T-helper 2 cell (primary cell): Measurements from ENCODE around the gene ARHGEF18.
A peak's percentile ranks its signal among the peaks of the same experiment; 100 is the strongest.
"Not testable (repeated sequence)": the region's sequence is repeated elsewhere in the genome, so short reads cannot be mapped to it uniquely, and the experiment has no call there.

Source experiments
- DNase-seq, 5 experiments: peaks; one replicate each; pipeline versions ENCODE4 v3.0.0 to v3.0.0-alpha.2; 2012 to 2022
- total RNA-seq, 2 donors: gene quantifications; one replicate each; lab custom pipeline; 2026; lab: John Stamatoyannopoulos, UW

The ARHGEF18 gene
- 463 to 626 reads per million in 2 donors for total RNA-seq

DNA sequence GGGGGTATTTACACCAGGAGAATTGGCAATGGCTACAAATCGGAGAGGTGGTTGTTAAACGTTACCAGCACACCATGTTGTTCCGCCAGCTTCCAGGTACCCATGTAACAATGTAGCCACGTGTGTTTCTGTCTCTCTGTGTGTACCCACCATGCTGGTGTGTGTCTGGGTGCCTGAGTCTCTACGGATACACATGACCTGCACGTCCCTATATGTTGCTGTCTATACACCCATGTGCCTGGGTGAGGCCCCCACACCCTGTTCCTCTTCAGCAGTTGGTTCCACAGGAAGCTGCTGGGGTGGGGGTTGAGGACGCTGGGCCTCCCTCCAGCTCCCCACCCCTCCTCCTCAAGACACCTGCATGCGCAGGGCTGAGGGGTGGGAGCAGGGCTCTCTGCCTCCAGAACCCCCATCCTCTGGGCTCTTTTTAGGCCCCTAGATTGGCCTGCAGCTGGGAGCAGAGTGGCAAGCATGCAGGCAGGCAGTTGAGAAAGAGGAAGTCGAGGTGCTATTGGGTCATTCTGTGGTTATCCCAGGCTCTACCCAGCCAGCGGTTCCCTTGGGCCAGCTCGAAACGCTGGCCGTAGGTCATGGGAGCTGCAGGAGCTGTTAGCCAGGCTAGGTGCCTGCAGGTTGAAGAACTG lies at the start of gene ARHGEF18:
TSS of gene ARHGEF18 (plus strand) at position 351 of the 644 bp plus-strand sequence. CDS start 13,954 bp downstream, outside the sequence.
- DNase-seq: peak in 3 of 5 experiments; percentile 40 to 86 (median 52)

GRCh38 chr19:7301525-7301924 lies 47.2 kb upstream of the ARHGEF18 start:
- DNase-seq: no peak

DNA sequence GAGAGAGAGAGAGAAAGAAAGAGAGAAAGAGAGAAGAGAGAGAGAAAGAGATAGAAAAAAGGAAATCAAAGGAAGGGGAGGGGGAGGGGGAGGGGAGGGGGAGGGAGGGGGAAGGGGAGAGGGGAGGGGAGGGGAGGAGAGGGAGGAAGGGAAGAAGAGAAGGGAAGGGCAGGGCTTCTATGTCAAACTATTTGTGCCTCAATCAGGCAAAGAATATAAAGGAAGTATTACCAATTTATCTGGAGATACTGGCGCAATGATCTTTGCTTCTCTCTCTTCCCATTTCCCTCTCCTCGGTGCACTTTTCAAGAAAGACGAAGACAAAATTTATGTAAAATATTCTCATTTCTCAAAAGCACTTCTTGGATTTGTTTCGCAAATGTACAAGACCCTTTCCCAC lies 45.3 kb upstream of the ARHGEF18 start:
- no peak for DNase-seq

DNA sequence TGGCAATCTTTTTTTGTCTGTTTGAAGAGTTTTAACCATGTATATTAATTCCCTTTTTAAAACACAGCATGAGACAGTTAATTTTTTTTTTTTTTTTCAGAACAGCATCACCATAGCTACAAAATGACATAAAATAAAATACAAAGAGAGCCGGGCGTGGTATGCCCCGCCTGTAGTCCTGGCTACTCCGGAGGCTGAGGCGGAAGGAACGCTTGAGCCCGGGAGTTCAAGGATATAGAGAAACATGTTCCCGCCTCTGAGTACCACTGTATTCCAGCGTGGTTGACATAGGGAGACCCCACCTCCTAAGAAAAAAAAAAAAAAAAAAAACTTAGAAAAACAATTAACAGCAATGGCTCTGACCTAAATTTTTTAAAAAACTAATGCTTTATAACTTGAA lies 44.5 kb upstream of the ARHGEF18 start:
- DNase-seq: no peak

- DNase-seq: no peak
Observed at GRCh38 chr19:7307590-7308218, 41.0 kb upstream of the ARHGEF18 start.

DNA sequence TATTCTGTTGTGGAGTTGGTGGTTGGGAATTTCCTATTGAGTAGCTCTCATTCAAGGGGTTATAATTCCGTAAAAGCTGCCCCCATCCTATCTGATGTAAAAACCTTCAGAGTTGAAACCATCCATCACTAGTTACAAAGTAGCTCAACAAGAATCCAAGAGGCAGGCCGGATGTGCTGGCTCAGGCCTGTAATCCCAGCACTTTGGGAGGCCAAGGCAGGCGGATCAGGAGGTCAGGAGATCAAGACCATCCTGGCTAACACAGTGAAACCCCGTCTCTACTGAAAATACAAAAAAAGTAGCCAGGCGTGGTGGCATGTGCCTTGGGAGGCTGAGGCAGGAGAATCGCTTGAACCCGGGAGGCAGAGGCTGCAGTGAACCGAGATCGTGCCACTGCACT lies 40.4 kb upstream of the ARHGEF18 start:
- not testable (repeated sequence) for DNase-seq

DNA sequence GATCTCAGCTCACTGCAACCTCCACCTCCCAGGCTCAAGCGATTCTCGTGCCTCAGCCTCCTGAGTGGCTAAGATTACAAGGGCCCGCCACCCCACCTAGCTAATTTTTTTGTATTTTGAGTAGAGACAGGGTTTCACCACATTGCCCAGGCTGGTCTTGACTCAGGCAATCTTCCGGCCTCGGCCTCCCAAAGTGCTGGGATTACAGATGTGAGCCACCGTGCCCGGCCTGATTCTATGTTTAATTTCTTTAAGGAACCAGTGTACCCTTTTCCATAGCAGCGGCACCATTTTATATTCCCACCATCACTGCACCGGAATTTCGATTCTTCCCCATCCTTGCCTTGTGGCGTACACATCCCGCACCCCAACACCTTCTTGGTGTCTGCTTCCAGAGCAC lies 36.8 kb upstream of the ARHGEF18 start:
- no peak for DNase-seq

DNA sequence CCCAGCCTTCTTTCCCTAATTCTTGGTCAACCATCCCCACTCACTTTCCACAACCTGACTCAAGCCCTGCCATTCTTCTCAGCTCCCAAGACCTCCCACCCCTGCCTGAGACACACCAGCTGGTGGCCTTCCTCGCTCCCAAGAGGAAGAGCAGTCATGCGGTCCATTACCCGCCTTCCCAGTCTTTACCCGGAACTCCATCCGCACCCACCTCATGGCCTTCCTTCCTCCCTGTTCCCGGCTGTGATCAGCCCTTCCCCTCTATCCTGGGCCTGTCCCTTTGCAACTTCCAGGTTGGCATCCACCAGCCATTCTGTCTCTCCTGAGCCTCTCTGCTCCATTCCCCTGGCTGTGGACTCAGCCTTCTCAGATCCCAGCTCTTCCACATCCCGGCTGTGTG lies 35.9 kb upstream of the ARHGEF18 start:
- no peak for DNase-seq

DNA sequence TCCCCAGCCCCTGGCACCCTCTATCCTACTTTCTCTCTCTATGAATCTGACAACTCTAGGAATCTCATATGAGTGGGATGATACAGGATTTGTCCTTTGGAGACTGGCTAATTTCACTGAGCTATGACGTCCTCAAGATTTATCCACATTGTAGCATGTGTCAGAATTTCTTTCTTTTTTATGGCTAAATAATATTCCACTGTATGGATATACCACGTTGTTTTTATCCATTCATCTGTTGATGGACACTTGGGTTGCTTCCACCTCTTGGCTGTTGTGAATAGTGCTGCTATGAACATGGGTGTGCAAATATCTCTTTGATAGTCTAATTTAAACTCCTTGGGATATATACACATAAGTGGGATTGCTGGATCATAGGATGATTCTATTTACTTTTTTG lies 30.6 kb upstream of the ARHGEF18 start:
- DNase-seq: no peak

DNA sequence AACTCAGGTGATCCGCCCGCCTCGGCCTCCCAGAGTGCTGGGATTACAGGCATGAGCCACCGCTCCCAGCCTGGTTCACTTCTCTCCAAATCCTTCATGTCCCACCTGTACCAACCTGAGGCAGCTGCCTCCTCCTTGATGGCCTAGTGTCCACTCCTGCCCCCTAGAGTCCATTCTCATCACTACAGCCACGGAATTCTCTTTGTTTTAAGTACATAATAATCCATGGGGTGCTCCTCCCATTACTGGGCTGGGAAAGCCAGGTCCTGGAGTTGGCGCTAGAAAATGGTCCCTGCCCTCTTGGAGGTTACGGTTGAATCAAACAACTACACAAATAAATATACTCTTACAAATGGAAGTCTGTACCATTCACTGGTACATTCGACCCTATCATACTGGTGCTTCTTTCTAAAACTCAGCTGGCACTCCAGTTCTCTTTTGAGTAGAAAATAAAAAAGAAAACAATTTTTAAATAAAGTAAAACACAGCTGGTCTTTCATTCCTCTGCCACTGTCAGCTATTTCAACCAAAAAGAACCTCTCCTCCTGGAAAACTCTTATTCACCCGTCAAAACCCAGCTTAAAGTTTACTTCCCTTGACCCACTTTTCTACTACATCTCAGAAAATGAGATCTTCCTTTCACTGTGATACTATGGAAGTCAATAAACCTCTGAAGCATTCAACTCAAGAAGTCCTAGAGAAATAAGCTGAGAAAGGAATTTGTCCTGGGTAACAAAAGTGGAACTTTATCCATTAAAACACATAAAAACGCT lies 22.4 kb upstream of the ARHGEF18 start:
- peak in 2 of 5 experiments; percentile 14 to 26 for DNase-seq

DNA sequence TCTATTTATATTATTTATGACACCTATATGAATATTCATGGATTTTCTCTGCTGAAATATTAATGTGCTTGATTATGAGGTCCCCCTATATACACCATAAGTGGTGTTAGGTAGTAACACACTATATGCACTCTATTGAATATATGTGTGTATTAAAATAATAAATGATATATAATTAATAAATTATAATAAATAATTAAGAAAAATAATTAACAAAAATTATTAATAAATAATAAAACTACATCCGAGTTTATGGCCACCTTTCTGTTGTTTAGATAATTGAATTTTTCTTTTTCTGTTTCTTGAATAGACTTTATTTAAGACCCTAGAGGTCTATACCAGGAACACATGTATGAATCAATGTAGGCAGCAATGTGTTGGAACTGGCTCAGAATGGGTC lies 20.9 kb upstream of the ARHGEF18 start:
- no peak for DNase-seq

DNA sequence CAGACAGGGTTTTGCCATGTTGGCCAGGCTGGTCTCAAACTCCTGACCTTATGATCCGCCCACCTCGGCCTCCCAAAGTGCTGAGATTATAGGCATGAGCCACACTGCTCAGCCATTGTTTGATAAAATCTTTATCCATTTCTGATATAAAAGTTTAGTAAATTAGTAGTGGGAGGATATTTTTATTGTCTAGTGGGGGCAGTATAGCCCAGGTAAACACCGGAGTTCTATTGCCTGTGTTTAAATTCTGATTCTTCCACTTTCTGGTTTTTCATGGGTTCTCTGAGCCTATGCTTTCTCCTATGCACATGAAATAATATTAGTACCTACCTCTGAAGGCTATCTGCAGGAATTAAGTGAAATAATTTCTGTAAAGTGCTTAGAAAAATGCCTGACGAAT lies 20.1 kb upstream of the ARHGEF18 start:
- no peak for DNase-seq

GRCh38 chr19:7331446-7331845 lies 17.3 kb upstream of the ARHGEF18 start:
- DNase-seq: no peak

GRCh38 chr19:7333198-7334118 lies 15.3 kb upstream of the ARHGEF18 start:
- DNase-seq: no peak

GRCh38 chr19:7336321-7336973 lies 12.3 kb upstream of the ARHGEF18 start:
- DNase-seq: no peak

GRCh38 chr19:7337380-7338194 lies 11.2 kb upstream of the ARHGEF18 start:
- DNase-seq: peak in 2 of 5 experiments; percentile 16 to 67

DNA sequence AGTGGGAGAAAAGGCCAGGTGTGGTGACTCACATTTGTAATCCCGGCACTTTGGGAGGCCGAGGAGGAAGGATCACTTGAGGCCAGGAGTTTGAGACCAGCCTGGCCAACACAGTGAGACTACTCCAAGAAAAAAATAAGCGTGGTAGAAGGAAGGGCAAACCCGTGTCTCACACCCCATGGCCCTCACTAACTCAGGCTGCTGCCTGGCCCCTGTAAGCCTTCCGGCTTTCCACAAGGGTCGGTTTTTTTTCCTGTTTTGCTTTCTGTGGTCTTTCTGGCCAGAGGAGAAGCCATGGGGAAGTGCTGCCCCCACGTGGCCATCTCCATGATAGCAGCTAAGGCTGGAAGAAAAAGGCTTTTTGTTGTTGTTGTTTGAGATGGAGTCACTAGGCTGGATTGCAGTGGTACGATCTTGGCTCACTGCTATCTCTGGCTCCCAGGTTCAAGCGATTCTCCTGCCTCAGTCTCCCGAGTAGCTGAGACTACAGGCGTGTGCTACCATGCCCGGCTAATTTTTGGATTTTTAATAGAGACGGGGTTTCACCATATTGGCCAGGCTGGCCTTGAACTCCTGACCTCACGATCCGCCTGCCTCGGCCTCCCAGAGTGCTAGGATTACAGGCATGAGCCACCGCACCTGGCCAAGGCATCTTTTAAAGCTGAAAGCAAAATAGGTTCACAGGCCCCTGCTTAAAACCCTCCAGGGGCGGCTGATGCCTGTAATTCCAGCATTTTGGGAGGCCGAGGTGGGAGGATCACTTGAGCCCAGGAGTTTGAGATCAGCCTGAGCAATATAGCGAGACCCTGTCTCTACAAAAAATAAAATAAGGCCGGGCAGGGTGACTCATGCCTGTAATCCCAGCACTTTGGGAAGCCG lies 7.5 kb upstream of the ARHGEF18 start:
- peak; percentile 62 to 82 (median 71) for DNase-seq

GRCh38 chr19:7342143-7342542 lies 6.6 kb upstream of the ARHGEF18 start:
- DNase-seq: no peak

GRCh38 chr19:7346488-7346971 lies 2.2 kb upstream of the ARHGEF18 start:
- DNase-seq: peak in 1 of 5 experiments; percentile 46

DNA sequence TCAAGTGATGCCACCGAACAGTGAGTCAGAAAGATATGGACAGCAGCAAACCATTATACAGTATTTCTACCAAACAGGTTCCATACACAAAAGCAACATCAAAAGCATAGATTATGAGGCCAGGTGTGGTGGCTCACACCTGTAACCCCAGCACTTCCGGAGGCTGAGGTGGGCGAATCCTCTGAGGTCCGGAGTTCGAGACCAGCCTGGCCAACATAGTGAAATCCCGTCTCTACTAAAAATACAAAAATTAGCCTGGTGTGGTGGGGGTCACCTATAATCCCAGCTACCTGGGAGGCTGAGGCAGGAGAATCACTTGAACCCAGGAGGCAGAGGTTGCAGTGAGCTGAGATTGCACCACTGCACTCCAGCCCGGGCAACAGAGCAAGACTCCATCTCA lies 1.7 kb upstream of the ARHGEF18 start:
- DNase-seq: not testable (repeated sequence)
